Inflammatory macrophage (primary cell): ENCODE measurements around the gene HTR3C.
"Not testable (repeated sequence)": the region's sequence is repeated elsewhere in the genome, so short reads cannot be mapped to it uniquely, and the experiment has no call there.

ENCODE experiments used
- DNase-seq, 2 donors: peaks; one replicate each; pipeline ENCODE4 v3.0.0-alpha.2; 2020 to 2022
- total RNA-seq, 18 experiments: gene quantifications; one replicate each; lab custom pipeline; 2026; ENCODE audit warnings: mixed read lengths in 6 of 18, inconsistent platforms in 2 of 18; lab: John Stamatoyannopoulos, UW

The HTR3C gene, protein sequence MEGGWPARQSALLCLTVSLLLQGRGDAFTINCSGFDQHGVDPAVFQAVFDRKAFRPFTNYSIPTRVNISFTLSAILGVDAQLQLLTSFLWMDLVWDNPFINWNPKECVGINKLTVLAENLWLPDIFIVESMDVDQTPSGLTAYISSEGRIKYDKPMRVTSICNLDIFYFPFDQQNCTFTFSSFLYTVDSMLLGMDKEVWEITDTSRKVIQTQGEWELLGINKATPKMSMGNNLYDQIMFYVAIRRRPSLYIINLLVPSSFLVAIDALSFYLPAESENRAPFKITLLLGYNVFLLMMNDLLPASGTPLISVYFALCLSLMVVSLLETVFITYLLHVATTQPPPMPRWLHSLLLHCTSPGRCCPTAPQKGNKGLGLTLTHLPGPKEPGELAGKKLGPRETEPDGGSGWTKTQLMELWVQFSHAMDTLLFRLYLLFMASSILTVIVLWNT
- 0 to 0.06 (median 0) reads per million in 18 experiments for total RNA-seq

DNA sequence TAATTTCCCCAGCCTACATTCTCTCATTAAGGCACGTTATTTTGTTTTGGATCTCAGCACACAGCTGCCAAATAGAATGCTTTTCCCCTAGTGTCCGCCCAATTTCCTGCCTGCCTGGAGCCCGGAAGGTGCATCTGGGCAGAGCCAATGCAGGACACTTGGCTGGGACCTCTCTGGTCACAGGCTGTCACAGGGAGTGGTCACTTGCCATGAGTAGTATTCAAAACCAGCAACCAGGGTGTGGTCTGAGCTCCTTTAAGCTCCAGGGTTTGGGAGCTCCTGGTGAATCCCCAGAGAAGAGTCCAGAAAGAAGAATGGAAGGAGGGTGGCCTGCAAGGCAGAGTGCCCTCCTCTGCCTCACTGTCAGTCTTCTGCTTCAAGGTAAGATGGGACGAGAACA is at the start of gene HTR3C:
HTR3C (plus strand) TSS at position 281 of the 400 bp plus-strand sequence; CDS start at position 315, 34 bp downstream.
- no peak for DNase-seq

DNA sequence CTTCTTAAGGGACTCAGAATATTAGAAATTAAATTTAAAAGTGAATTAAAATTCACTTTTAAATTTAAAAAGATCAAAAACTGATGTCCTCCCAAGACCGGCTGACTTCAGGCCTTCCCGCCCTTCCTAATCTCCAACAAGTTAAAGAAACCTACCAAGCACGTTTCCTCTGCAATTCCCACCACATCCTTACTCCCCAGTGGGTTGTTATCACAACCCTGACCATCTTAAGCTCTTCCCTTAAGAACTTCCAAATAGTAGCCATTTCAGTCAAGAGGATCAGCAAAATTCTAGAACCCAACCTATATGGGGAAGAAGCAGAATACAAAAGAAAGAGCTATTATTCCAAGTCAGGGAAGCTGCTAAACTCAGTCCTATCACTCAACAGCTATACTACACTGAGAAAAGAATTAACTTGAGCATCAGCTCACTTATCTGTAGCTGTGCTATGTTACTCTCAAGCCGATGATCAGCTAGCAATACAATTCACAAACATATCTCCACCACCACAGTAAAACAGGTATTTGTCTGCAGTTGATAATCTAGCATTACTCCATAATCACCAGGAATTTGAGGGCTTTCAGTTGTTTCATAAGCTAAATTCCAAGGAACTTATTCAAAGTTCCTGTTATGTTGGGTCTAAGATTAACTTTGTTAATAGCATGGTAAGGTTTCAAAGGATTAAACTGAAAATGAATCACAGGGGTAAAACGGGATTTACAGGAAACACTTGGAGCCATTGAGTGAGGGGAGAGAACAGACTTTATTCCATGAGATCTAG is 49.5 kb upstream of the HTR3C start:
- no peak for DNase-seq

DNA sequence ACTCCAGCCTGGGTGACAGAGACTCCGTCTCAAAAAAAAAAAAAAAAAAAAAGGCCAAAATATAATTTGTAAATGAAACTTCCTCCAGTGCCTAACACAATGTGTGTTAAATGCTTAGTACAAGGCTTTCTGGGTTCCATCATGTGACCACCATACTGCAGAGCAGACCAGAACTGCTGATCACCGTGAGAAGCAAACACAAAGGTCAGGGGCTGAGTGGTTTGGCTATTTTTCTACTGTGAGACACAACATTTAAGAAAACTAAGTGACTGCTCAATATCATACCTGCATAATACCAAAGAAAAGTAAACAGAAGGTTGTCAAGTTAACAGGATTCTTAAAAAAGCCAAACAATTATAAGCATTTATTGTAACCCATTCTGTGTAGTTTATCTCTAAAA is 48.4 kb upstream of the HTR3C start:
- DNase-seq, result peak; percentile 79 to 83

DNA sequence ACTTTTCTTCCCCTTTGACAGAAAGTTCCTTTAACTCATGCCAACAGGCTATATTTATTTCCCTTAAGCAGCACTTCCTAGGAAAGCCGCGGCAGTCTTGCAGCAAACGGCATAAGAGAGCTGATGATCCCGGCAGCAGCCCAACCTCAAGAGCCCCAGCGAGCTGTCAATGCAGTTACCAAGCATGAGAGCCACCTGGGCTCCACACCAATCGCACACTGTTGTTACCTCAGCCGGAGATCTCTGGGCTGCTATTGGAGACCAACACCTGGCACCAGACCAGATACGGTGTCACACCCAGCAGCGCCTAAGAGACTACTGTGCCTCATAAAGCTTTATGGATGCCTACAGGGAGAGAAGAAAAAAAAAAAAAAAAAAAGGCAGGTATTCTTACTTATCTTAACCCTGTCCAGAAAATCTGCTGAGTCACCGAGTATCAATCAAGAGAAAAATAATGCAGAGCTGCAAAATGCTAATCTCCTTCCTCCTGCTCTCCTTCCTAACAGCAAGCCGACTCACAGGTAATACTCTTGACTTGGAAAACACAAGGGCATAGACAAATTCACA is 46.8 kb upstream of the HTR3C start:
- peak; percentile 68 to 76 for DNase-seq

DNA sequence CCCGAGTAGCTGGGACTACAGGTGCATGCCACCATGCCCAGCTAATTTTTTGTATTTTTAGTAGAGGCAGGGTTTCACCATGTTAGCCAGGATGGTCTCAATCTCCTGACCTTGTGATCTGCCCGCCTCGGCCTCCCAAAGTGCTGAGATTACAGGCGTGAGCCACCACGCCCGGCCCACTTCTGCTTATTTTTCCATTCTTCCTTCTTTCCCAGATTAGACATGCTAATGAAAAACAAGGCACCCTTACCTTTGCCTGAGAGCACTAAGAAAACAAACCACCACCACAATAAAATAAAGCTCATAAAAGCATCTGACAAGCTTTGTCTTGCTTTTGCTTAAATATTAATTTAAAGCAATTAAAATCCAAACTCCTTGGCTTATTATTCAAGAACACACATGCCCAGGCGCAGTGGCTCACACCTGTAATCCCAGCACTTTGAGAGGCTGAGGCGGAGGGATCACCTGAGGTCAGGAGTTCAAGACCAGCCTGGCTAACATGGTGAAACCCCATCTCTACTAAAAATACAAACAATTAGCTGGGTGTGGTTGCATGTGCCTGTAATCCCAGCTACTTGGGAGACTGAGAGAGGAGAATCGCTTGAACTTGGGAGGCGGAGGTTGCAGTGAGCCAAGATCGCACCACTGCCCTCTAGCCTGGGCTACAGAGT is 45.6 kb upstream of the HTR3C start:
- DNase-seq, result peak in 1 of 2 donors; percentile 21

DNA sequence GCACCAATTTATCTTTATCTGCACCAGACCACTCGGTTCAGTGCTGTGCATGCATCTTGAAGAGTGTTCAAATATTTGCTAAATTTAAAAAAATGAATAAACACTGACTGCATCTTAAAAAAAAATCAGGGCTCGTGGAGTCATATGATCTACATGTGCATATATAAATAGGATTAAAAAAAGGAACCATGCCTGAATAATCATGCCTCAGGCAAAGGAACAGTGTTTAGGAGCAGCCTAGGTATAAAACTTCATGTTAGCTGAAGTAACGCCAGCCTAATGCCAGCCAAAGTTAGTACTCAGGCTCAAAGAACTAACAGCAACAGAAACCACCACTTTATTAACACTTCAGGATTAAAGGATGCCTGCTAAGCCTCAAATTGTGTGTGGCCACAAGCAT is 44.7 kb upstream of the HTR3C start:
- peak; percentile 14 to 19 for DNase-seq

DNA sequence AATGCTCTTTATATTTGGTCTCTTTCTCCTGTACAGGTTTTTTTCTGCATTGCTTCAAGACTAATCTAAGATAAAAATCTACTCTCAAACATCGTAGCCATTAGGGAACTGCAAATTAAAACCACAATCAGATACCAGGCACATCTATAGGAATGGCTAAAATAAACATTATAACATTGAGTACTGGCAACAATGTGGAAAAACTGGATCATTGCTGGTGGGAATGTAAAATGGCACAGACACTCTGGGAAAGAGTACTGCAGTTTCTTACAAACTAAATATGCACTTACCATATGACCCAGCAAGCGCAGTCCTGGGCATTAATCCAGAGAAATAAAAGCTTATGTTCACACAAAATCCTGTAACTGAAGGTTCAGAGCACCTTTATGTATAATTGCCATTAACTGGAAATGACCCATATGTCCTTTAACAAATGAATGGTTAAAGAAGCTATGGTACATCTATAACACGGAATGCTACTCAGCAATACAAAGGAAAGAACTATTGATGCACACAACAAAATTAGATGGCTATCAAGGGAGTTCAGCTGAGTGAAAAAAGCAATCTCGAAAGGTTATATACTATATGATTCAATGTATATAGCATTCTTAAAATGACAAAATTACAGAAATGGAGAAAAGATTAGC is 41.5 kb upstream of the HTR3C start:
- no peak for DNase-seq

DNA sequence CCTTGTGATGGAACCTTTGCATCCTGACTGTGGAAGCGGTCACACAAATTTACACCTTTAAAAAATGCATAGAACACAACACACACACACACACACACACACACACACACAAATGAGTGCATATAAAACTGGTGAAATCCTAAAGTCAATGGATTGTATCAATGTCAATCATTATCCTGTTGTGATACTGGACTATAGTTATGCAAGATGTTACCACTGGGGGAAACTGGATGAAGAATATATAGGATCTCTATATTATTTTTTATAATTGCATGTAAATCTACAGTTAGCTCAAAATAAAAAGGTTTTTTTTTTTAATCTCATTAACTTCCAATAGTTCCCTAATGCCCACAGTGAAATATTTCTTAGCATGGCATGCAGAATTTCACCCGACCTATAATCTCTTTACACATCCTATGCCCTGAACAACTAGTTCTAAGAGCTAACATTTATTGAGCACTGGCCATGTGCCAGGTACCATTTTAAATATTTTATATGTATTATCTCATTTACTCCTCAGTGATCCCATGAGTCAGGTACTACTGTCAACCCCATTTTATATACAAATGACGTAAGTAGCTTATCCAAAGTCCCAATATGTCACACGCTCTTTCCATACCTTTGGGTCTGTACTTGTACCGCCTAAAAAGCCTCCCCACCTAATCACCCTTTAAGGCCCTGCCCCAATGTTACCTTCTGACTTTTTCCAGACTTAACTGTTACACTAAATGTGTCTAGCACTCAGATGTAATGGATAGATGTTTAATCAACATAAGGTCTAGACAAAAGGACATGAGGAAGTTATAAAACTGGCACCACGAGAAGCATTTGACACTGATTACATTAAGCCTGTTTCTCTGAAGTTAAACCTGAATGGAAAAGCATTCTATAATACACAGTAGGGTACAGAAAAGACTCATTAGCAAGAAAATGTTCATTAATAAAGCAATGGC is 40.6 kb upstream of the HTR3C start:
- no peak for DNase-seq

DNA sequence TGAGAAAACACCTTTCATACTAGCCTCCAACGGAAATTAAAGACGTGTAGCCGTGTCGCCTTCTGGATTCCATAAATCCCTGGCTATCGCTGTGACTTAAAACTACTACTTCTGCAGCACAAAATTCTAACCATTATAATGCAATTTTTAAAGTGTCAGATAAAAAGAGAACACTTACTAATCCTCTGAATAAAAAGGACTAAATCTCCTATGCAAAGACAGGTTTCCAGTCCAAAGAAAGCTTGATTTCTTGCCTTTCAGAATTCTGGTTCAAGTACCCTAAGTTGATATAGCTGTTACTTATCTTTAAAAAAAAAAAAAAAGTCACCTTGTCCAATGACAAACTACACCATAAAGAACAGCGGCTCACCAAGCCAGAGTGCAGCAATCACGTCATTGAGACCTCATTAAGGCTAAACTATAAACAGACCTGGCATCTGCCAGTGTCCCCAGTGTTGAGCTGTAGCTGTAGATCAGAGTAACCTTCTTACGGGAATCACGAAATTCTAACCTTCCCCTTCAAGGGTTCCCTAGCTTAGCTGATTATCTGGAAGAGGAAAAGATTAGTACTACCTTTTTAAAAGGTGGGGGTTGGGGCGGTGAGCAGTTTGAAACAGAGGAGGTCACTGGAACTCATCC is 37.3 kb upstream of the HTR3C start:
- no peak for DNase-seq

DNA sequence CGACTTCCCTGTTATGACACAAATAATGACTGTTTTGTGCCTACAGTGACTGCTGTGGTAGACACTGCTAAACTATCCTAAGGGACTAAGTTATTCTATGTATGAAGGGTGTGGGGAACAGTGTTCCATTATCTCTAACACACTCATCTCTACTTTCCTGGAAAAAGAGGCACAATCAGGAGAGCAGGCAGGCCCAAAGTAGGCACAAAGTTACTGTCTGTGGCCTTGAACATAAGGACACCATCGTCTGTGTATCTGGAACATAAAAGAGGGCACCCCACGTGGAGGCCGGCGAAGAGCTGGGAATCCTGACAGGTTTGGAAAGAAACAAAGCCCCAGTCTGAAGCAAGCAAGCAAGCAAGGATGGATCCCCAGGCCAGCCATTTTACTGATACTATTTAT is 36.7 kb upstream of the HTR3C start:
- DNase-seq, result no peak

DNA sequence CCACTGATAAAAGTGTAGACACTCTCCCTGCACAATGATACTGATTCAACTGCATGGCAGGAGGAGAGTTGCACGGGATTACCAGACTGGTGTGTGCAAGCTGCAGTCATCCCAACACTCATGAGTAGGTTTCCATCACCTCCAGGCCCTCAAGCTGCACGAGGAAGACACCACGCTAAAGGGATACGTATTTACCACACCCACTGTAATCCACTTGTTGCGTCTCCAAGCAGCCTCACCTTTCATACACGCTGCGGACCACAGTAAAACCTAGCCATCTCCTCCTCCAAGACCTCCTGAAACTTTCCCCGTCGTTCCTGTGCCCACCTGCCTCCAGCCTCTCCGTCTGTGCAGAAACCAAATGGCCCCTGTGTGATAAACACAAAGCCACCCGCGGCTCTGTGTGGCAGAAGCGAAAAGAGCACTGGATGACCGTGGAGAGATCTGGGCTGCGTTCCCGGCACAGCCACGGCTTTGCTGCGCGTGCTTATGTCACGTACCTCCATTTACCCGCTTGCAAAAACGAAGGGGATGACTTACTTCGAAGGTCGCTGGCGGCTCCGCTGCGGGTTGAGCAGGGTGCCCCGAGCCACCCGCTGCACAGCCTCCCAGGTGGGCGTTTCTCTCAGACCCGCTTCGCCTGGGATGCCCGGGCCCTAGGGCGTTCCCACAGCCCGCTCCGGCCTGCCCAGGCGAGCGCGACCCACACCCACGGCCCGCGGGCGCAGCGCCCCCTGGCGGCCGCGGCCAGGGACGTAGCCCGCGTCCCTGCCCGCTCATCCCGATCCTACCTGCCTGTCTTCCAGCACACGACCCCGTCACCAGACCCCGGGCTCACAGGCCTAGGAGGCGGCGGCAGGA is 35.8 kb upstream of the HTR3C start:
- peak; percentile 47 to 73 for DNase-seq

DNA sequence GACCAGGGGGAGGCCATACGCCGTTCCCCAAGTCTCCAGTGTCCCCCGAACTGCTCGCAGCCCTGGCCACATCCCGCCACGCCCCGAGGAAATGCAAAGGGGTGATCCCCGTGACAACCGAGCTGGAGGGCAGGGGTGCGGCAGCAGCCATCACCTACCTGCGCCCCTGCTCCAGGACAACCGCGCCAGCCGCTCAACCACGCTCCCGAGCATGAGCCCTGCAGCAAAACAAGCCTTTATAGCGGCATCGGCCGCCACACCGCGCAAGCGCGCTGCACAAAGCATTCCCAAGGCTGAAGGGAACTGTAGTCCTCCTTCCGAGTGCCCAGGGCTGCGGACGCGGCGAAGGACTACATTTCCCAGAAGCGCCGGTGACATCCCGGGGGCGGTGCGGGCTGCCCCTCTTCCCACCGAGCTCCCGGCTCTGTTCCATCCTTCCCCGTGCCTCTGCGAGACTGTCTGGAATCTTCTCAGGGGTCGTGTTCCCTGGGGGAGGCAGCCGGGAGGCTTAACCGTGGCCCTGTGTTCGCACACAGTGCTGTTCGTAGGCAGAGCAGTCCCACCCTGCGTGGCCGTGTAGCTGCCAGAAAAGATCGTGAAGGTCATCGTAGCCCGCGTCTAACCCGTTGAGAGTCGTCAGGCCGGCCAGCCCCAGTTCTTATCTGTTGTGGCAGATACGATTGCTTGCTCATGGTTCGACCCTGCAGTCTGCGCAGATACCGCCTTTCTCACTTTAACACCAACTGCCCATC is 35.0 kb upstream of the HTR3C start, which contains the start of gene ABCC5:
ABCC5 (minus strand) TSS at position 213 of the 752 bp plus-strand sequence. CDS start 3,492 bp downstream, outside the sequence.
- peak; percentile 91 to 94 for DNase-seq

DNA sequence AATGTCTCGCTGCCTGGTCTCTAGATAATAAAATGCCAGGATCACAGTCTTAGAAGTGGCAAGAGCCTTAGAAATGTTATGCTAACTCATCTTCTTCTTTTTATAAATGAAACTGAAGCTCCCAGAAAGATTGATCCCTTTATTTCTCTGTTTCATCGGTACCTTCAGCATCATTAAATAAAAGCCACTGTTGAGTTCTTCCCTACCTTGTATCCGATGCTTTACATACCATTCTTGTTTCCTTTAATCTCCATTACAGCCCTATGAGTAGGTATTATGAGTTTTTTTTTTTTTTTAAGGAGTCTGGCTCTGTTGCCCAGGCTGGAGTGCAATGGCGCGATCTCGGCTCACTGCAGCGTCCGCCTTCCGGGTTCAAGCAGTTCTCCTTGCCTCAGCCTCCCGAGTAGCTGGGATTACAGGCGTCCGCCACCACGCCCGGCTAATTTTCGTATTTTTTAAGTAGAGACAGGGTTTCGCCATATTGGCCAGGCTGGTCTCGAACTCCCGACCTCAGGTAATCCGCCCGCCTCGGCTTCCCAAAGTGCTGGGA is 34.3 kb upstream of the HTR3C start:
- DNase-seq, result no peak

DNA sequence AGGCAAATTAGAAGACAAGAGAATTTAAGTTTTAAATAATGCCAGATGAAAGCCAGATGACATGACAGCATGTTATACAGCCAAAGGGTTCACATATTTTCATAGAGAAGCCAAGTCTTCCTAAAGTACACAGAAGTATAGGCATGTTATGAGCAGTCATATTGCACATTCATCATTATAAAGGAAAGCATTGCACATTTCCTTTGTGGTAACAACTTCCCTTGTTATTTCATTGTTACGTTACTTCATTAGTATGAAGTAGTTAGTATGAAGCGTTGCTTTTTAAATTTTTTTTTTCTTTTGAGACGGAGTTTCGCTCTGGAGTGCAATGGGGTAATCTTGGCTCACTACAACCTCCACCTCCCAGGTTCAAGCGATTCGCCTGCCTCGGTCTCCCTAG is 30.5 kb upstream of the HTR3C start:
- DNase-seq, result peak; percentile 59 to 94

DNA sequence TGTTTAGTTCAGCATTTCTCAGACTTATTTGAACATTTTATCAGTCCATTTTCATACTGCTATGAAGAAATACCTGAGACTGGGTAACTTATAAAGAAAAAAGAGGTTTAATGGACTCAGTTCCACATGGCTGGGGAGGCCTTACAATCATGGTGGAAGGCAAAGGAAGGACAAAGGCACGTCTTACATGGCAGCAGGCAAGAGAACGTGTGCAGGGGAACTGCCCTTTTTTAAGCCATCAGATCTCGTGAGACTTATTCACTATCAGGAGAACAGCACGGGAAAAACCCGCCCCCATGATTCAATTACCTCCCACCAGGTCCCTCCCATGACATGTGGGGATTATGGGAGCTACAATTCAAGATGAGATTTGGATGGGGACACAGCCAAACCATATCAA is 27.6 kb upstream of the HTR3C start:
- not testable (repeated sequence) for DNase-seq

DNA sequence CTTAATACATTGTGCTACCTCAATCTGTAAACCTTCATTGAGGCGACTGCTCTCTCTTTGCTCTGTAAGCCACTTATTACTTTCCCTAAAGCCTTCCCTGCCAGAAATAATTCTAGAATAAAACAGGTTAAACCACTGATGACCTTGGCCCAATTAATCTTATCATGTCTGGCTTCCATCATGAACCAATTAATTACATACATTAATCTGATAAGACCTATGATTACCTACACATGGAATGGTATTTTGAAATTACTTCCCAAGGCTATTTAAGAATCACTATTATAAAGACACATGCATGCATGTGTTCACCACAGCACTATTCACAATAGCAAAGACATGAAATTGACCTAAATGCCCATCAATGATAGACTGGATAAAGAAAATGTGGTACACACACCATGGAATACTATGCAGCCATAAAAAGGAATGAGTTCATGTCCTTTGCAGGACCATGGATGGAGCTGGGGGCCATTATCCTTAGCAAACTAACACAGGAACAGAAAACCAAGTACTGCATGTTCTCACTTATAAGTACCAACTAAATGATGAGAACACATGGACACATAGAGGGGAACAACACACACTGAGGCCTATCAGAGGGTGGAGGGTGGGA is 24.5 kb upstream of the HTR3C start:
- DNase-seq, result not testable (repeated sequence)

DNA sequence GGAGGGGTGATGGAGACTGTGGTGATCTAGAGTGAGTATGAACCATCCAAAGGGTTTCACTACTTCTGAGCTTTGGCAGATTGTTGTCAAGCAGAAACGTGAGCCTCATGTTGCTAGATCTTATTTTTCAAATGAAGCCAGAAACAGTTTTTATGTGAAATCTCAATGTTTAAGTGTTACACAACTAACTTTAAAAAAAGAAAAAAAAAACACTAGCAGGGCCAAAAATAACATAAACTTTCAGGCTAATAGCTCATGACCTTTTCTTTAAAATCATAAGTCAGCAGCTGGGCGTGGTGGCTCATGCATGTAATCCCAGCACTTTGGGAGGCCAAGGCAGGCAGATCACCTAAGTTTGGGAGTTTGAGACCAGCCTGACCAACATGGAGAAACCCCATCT is 23.4 kb upstream of the HTR3C start:
- DNase-seq, result no peak

DNA sequence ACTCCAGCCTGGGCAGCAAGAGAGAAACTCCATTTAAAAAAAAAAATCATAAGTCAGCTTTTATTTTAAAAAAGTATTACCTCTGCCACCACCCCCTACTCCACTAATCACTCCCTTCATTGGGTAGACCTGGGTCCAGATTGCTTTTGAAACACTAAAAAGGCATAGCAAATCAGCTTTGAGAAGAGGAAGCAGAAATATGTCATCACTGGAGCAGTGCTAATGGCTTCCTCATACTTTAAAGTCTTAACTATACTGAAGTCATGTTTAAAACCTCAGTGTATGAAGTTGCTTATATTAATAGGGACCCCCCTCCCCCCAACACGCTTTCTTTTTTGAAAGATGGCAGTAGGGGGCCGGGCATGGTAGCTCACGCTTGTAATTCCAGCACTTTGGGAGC is 22.3 kb upstream of the HTR3C start:
- peak; percentile 25 to 62 for DNase-seq
